Measurements from ENCODE around the gene FZD7. TPM values are rescaled to one million over a fixed set of nuclear protein-coding genes. Genes with fewer than 3 reads are reported as not detected.

Gene FZD7
- total and polyA plus RNA-seq, 10 of the 15 experiments (the other 5 are each of a cell fraction or from before 2014, with no cell fraction given), result 0.24 to 2.4 (median 0.75) TPM

GRCh38 chr2:202016579-202017227, 17.0 kb upstream of the FZD7 start:
- Histone ChIP-seq H3K36me3 (ENCODE audit: control insufficient read depth in 2 of 2, insufficient read depth in 2 of 2, low read length in 1 of 2) (no peaks in the 10 kb centered on the region), H3K79me2 (ENCODE audit: control insufficient read depth, insufficient read depth, low read length) (no peaks in the 10 kb centered on the region), H3K27me3 (replicated peaks in 1 of 2; ENCODE audit: control insufficient read depth in 2 of 2, insufficient read depth in 2 of 2, low read length in 1 of 2) (no peaks in the 10 kb centered on the region; a peak in 1 of 4 replicates), H4K20me1 (ENCODE audit: control insufficient read depth, insufficient read depth) (no peaks in the 10 kb centered on the region), H3K4me2 (ENCODE audit: control insufficient read depth, insufficient read depth) (no peak overlapping the region), H3K9me3 (replicated peaks; ENCODE audit: control insufficient read depth, insufficient read depth, low read length) (no peaks in the 10 kb centered on the region; the same call in 2 of the 3 replicates), H3K4me1 (ENCODE audit: control insufficient read depth, insufficient read depth, low read length) (no peaks in the 10 kb centered on the region), H3K27ac (ENCODE audit: control insufficient read depth, insufficient read depth) (no peak overlapping the region), H2AFZ (ENCODE audit: control insufficient read depth, low read depth, low read length) (no peak overlapping the region), H3K9ac (ENCODE audit: control insufficient read depth, insufficient read depth, low read length) (no peak overlapping the region), H3K4me3 (no peak overlapping the region)
- in situ Hi-C loops (cut with MboI) (no loop called here), intact Hi-C loops (cut with micrococcal nuclease; ENCODE audit: unreplicated experiment) (no loop called here)
- BruUV-seq (replicated peaks), result no TSS peak
- ChIA-PET POLR2A (no interaction called here), RAD21 (ENCODE audit: unreplicated experiment) (no interaction called here), SMC1A (ENCODE audit: uncharacterized antibody, unreplicated experiment) (interaction anchor here (0.8 to 3.7 kb wide), 2 partner anchors 9 to 12 kb away, joined by 3 to 18 read pairs; no protein-coding TSS in a partner anchor), CTCF (interaction anchor here (0.9 to 2.3 kb wide), 3 partner anchors 11 to 157 kb away, joined by 3 to 7 read pairs (median 3); no protein-coding TSS in a partner anchor)
- 9% methylated on average over 5 of the region's 5 CpGs for WGBS (ENCODE audit: insufficient coverage, insufficient replicate concordance, low lambda C conversion rate, missing lambda C conversion rate)
- no peak for FAIRE-seq
- ATAC-seq, result no peak
- DNase-seq (ENCODE audit: low read depth, low spot score), result no peak
- TF ChIP-seq HDAC6 (IDR thresholded peaks at IDR 0.05; ENCODE audit: unreplicated experiment) (no peak), BCL11A (IDR thresholded peaks at IDR 0.05; ENCODE audit: low read depth, low read length) (no peak), RFX5 (IDR thresholded peaks at IDR 0.05; ENCODE audit: low read depth, low read length) (no peak), CUX1 (IDR thresholded peaks at IDR 0.05; ENCODE audit: insufficient replicate concordance, low read depth, low read length) (no peak), MYC (IDR thresholded peaks at IDR 0.05; ENCODE audit: insufficient read depth, insufficient read length, insufficient replicate concordance, low read length, severe bottlenecking) (no peak), PAX5 (IDR thresholded peaks at IDR 0.05; ENCODE audit: borderline replicate concordance, low read depth, low read length) (no peak), TBL1XR1 (IDR thresholded peaks at IDR 0.05; ENCODE audit: low read depth, low read length) (no peak), SMAD5 (IDR thresholded peaks at IDR 0.05; ENCODE audit: low read depth) (no peak), SMARCA5 (IDR thresholded peaks at IDR 0.05) (no peak), CHD4 (IDR thresholded peaks at IDR 0.05) (no peak), SIX5 (IDR thresholded peaks at IDR 0.05; ENCODE audit: low read depth, low read length, severe bottlenecking) (no peak)
- TF ChIP-seq, protein P1, sequence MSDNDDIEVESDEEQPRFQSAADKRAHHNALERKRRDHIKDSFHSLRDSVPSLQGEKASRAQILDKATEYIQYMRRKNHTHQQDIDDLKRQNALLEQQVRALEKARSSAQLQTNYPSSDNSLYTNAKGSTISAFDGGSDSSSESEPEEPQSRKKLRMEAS (IDR thresholded peaks at IDR 0.05; ENCODE audit: low read depth, low read length), result no peak
- TF ChIP-seq, protein P2, sequence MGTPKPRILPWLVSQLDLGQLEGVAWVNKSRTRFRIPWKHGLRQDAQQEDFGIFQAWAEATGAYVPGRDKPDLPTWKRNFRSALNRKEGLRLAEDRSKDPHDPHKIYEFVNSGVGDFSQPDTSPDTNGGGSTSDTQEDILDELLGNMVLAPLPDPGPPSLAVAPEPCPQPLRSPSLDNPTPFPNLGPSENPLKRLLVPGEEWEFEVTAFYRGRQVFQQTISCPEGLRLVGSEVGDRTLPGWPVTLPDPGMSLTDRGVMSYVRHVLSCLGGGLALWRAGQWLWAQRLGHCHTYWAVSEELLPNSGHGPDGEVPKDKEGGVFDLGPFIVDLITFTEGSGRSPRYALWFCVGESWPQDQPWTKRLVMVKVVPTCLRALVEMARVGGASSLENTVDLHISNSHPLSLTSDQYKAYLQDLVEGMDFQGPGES (IDR thresholded peaks at IDR 0.05), result no peak
- TF ChIP-seq, protein P3, sequence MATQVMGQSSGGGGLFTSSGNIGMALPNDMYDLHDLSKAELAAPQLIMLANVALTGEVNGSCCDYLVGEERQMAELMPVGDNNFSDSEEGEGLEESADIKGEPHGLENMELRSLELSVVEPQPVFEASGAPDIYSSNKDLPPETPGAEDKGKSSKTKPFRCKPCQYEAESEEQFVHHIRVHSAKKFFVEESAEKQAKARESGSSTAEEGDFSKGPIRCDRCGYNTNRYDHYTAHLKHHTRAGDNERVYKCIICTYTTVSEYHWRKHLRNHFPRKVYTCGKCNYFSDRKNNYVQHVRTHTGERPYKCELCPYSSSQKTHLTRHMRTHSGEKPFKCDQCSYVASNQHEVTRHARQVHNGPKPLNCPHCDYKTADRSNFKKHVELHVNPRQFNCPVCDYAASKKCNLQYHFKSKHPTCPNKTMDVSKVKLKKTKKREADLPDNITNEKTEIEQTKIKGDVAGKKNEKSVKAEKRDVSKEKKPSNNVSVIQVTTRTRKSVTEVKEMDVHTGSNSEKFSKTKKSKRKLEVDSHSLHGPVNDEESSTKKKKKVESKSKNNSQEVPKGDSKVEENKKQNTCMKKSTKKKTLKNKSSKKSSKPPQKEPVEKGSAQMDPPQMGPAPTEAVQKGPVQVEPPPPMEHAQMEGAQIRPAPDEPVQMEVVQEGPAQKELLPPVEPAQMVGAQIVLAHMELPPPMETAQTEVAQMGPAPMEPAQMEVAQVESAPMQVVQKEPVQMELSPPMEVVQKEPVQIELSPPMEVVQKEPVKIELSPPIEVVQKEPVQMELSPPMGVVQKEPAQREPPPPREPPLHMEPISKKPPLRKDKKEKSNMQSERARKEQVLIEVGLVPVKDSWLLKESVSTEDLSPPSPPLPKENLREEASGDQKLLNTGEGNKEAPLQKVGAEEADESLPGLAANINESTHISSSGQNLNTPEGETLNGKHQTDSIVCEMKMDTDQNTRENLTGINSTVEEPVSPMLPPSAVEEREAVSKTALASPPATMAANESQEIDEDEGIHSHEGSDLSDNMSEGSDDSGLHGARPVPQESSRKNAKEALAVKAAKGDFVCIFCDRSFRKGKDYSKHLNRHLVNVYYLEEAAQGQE (IDR thresholded peaks at IDR 0.05; ENCODE audit: low read depth, low read length), result no peak

Data from GM12878 (cell line).